ENCODE data around the gene CNIH4. TPM values are rescaled to one million over a fixed set of nuclear protein-coding genes. Genes with fewer than 3 reads are reported as not detected.

The CNIH4 gene
- total and polyA plus RNA-seq, 11 donors: 15.7 to 84.6 (median 33.7) TPM

DNA sequence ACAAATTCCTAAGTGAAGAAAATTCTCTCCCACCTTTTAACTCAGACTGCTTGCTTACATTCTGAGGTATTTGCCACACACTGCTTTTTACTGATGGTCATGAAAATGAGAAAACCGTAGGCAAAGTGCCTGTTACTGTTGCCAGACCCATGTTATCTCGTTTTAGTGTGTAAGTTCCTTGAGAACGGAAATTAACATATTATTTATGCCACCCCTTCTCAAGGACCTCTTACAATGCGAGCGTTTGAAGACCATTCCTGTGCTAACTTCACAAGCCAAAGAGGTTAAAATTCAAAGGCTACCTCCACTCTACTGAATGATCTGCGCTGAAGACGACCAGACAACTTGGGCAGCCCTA is 27.2 kb upstream of the CNIH4 start:
- intact Hi-C loops (cut with DNase I): loop anchor here in 1 of 10 donors (10.0 kb wide), 1 partner anchor 145 kb away; the partner anchor contains the start of gene DEGS1
- WGBS, 4 donors: 0 to 1% (median 0%) methylated on average over 7 of the region's 7 CpGs
- Histone ChIP-seq H3K9me3 (no peaks in the 10 kb centered on the region), H3K4me3 (peak overlapping the region; percentile 51 to 98 (median 88)), H3K27ac (peak overlapping the region in 11 of 12 donors; percentile 88 to 98 (median 92)), H3K36me3 (peaks cover 0 to 19% (median 0%) of the 10 kb centered on the region in 9 donors), H3K4me1 (peaks cover 0 to 28% (median 20%) of the 10 kb centered on the region in 12 donors), H3K27me3 (no peaks in the 10 kb centered on the region)
- ATAC-seq (no peak), DNase-seq (no peak)
- TF ChIP-seq, protein P1, sequence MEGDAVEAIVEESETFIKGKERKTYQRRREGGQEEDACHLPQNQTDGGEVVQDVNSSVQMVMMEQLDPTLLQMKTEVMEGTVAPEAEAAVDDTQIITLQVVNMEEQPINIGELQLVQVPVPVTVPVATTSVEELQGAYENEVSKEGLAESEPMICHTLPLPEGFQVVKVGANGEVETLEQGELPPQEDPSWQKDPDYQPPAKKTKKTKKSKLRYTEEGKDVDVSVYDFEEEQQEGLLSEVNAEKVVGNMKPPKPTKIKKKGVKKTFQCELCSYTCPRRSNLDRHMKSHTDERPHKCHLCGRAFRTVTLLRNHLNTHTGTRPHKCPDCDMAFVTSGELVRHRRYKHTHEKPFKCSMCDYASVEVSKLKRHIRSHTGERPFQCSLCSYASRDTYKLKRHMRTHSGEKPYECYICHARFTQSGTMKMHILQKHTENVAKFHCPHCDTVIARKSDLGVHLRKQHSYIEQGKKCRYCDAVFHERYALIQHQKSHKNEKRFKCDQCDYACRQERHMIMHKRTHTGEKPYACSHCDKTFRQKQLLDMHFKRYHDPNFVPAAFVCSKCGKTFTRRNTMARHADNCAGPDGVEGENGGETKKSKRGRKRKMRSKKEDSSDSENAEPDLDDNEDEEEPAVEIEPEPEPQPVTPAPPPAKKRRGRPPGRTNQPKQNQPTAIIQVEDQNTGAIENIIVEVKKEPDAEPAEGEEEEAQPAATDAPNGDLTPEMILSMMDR (IDR thresholded peaks at IDR 0.05): no peak
- TF ChIP-seq POLR2A (IDR thresholded peaks at IDR 0.05): no peak

DNA sequence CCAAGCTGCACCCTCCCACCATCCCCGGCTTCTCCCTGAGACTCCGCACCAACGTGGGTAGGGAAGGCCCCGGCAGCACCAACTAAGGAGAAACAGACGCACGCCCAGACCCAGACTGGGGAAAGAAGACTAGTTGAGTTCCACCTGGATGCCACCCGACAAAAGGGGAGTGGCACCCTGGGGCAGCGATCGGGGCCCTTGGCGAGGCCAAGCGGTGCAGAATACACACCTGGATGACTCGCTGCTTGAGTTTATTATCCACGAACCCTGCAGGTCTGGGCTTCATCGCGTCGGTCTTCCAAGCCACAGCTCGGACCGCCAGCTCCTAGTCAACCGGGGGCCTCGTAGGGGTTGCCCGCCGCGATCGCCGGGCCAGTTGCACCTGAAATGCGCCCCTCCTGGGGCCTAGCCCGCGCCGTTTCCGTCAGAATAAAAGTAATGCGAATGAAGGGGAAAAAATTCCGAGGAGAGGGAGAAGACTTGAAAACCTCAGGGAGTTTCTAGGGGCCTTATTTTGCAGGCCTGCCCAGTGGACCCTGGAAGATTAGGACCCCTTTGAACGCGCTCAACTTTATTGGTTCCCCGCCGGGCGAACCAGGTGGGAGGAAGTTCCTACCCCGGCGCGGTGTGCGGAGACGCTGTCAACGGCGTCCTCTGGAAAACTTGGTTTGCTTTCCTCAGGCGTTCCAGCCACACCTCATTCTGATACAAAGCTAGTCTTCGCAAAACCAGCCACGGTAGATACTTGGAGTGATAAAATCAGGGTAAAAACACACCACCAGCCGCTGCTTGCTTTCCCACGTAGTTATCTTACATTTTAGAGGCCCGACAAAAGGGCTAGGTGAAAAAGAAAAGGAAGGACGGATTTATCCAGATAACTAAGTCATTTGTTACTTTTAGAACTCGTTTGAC is 26.6 kb upstream of the CNIH4 start, which contains the start of gene NVL:
NVL (minus strand) TSS at position 331 of the 912 bp plus-strand sequence; CDS start at position 286, 45 bp downstream.
- H3K27ac ChIP-seq: peak within 1 kb of the TSS; percentile 88 to 98 (median 92)
- WGBS, 4 donors: 0% methylated on average over 38 to 52 of the region's 52 CpGs
- no peaks in the 10 kb centered on the region for H3K9me3 ChIP-seq
- intact Hi-C loops (cut with DNase I): loop anchor here in 8 of 10 donors (1.0 to 10.0 kb wide), 8 partner anchors 145 to 635 kb away; partner anchors contain the start of genes DEGS1 (in 3 of the 8) and FBXO28 (in 3 of the 8)
- no peaks in the 10 kb centered on the region for H3K27me3 ChIP-seq
- peak; percentile 93 to 98 (median 98) for ATAC-seq
- peaks cover 0 to 13% (median 0%) of the 10 kb centered on the region in 9 donors for H3K36me3 ChIP-seq
- peak in 1 of 2 donors; percentile 56 for TF ChIP-seq POLR2A (IDR thresholded peaks at IDR 0.05)
- TF ChIP-seq, protein P1 (IDR thresholded peaks at IDR 0.05): peak in 1 of 12 donors; percentile 13
- H3K4me1 ChIP-seq: peaks cover 0 to 28% (median 20%) of the 10 kb centered on the region in 12 donors
- peak within 1 kb of the TSS; percentile 51 to 98 (median 88) for H3K4me3 ChIP-seq
- peak; percentile 85 to 90 (median 88) for DNase-seq

DNA sequence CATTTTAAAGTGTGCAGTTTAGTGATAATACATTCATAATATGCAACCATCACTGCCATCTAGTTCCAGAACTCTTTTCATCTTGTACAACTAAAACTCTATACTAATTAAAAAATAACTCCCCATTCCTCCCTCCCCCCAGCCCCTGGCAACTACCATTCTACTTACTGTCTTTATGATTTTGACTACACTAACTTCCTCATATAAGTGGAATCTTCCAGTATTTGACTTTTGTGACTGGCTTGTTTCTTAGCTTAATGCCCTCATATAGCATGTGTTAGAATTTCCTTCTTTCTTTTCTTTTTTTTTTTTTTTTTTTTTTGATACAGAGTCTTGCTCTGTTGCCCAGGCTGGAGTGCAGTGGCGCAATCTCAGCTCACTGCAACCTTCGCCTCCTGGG is 25.4 kb upstream of the CNIH4 start:
- no peak for ATAC-seq
- no peaks in the 10 kb centered on the region for H3K27me3 ChIP-seq
- TF ChIP-seq, protein P1 (IDR thresholded peaks at IDR 0.05): no peak
- TF ChIP-seq POLR2A (IDR thresholded peaks at IDR 0.05): no peak
- H3K4me3 ChIP-seq: peak overlapping the region in 2 of 12 donors; percentile 77 to 82
- DNase-seq: no peak
- 96 to 100% (median 100%) methylated on average over 2 of the region's 2 CpGs for WGBS, 4 donors
- no peaks in the 10 kb centered on the region for H3K9me3 ChIP-seq
- intact Hi-C loops (cut with DNase I): loop anchor here in 5 of 10 donors (2.0 to 10.0 kb wide), 6 partner anchors 147 to 637 kb away; partner anchors contain the start of genes DEGS1 (in 2 of the 5) and FBXO28 (in 2 of the 5)
- peaks cover 0 to 3% (median 0%) of the 10 kb centered on the region in 9 donors for H3K36me3 ChIP-seq
- peak overlapping the region in 3 of 12 donors; percentile 88 to 89 (median 89) for H3K27ac ChIP-seq
- peaks cover 0 to 28% (median 20%) of the 10 kb centered on the region in 12 donors for H3K4me1 ChIP-seq

DNA sequence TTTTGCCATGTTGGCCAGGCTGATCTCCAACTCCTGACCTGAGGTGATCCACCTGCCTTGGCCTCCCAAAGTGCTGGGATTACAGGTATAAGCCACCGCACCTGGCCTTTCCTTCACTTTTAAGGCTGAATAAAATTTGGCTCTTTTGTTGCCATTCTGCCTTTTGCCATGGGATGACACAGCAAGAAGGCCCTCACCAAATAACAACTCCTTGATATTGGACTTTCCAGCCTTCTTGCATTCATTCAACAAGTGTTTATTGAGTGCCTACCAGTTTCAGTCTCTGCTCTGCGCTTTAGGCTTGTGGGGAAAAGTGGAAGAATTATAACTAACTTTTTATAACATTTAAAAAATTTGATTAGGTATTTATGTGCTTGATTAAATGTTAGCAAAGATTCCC is 24.9 kb upstream of the CNIH4 start:
- Histone ChIP-seq H3K4me3 (no peak overlapping the region), H3K4me1 (peaks cover 0 to 28% (median 20%) of the 10 kb centered on the region in 12 donors), H3K27ac (no peak overlapping the region), H3K36me3 (no peaks in the 10 kb centered on the region), H3K27me3 (no peaks in the 10 kb centered on the region), H3K9me3 (no peaks in the 10 kb centered on the region)
- no peak for DNase-seq
- intact Hi-C loops (cut with DNase I): loop anchor here in 8 of 10 donors (2.0 to 10.0 kb wide), 7 partner anchors 147 to 637 kb away; partner anchors contain the start of genes FBXO28 (in 3 of the 8) and DEGS1 (in 2 of the 8)
- TF ChIP-seq POLR2A (IDR thresholded peaks at IDR 0.05): no peak
- TF ChIP-seq, protein P1 (IDR thresholded peaks at IDR 0.05): no peak
- no peak for ATAC-seq
- WGBS, 4 donors: 96 to 100% (median 98%) methylated on average over 2 of the region's 2 CpGs
